ENCODE results near the gene MYCN. TPM values are rescaled to one million over a fixed set of nuclear protein-coding genes. Genes with fewer than 3 reads are reported as not detected.

MYCN gene
- total RNA-seq, 1 donor from 2014 or later = 0.68 TPM

- Histone ChIP-seq H3K27me3 (ENCODE audit: low read depth) (peaks cover 12% of the 10 kb centered on the region), H3K4me3 (no peak overlapping the region), H3K4me1 (peaks cover 10% of the 10 kb centered on the region), H3K9me3 (no peaks in the 10 kb centered on the region), H3K36me3 (no peaks in the 10 kb centered on the region), H3K27ac (no peak overlapping the region)
- TF ChIP-seq CTCF (IDR thresholded peaks at IDR 0.05) = no peak
- ATAC-seq (no peak), DNase-seq (no peak)
- intact Hi-C loops (cut with DNase I) = loop anchor here (10.0 kb wide), 1 partner anchor 550 kb away; no protein-coding TSS in a partner anchor
These were observed 5.2 kb upstream of the MYCN start for GRCh38 chr2:15935189-15935588.

GRCh38 chr2:15935675-15936074, 4.7 kb upstream of the MYCN start:
- H3K4me3 ChIP-seq = no peak overlapping the region
- ATAC-seq = no peak
- H3K4me1 ChIP-seq = peaks cover 15% of the 10 kb centered on the region
- TF ChIP-seq CTCF (IDR thresholded peaks at IDR 0.05) = no peak
- DNase-seq = no peak
- H3K36me3 ChIP-seq = no peaks in the 10 kb centered on the region
- peaks cover 17% of the 10 kb centered on the region for H3K27me3 ChIP-seq (ENCODE audit: low read depth)
- no peak overlapping the region for H3K27ac ChIP-seq
- intact Hi-C loops (cut with DNase I) = loop anchor here (10.0 kb wide), 1 partner anchor 549 kb away; no protein-coding TSS in a partner anchor
- H3K9me3 ChIP-seq = no peaks in the 10 kb centered on the region

DNA sequence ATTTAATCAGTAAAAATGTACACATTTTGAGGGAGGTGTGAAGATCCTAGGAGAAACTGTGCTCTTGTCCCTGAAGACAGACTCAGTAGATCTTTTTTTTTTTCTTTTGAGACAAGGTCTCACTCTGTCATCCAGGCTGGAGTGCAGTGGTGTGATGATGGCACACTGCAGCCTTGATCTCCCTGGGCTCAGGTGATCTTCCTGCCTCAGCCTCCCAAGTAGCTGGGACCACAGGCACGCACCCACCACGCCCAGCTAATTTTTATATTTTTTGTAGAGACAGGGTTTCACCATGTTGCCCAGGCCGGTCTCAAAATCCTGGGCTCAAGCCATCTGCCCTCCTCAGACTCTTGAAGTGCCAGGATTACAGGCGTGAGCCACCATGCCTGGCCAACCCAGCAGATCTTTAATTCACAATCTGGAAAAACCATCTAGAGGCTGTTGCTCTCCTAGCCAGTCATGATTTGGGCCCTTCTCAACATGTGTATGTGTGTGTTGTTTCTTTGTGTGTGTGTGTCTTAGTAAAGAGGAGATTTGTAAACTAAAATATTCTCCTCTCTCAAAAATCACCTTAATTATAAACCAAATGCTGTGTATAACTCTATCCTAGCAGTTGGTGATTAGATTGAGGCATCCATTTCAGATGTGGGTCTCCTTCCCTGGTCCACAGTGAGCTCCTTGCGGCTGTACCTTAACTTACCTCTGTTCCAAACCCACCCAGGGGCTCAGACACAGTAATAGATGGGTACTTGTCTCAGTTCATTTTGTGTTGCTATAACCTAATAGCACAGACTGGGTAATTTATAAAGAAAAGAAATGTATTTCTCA, 3.9 kb upstream of the MYCN start:
- TF ChIP-seq CTCF (IDR thresholded peaks at IDR 0.05) = no peak
- H3K4me3 ChIP-seq = no peak overlapping the region
- peaks cover 25% of the 10 kb centered on the region for H3K27me3 ChIP-seq (ENCODE audit: low read depth)
- DNase-seq (no peak), ATAC-seq (no peak)
- no peaks in the 10 kb centered on the region for H3K9me3 ChIP-seq
- no peaks in the 10 kb centered on the region for H3K36me3 ChIP-seq
- intact Hi-C loops (cut with DNase I) = loop anchor here (10.0 kb wide), 1 partner anchor 548 kb away; no protein-coding TSS in a partner anchor
- no peak overlapping the region for H3K27ac ChIP-seq
- H3K4me1 ChIP-seq = peaks cover 23% of the 10 kb centered on the region

GRCh38 chr2:15937105-15937881, 3.1 kb upstream of the MYCN start:
- Histone ChIP-seq H3K9me3 (no peaks in the 10 kb centered on the region), H3K27me3 (ENCODE audit: low read depth) (peaks cover 33% of the 10 kb centered on the region), H3K4me1 (peaks cover 30% of the 10 kb centered on the region), H3K4me3 (no peak overlapping the region), H3K36me3 (no peaks in the 10 kb centered on the region), H3K27ac (no peak overlapping the region)
- intact Hi-C loops (cut with DNase I) = loop anchor here (10.0 kb wide), 1 partner anchor 548 kb away; no protein-coding TSS in a partner anchor
- no peak for ATAC-seq
- no peak for DNase-seq
- TF ChIP-seq CTCF (IDR thresholded peaks at IDR 0.05) = no peak

GRCh38 chr2:15937882-15938802, 2.2 kb upstream of the MYCN start:
- Histone ChIP-seq H3K36me3 (no peaks in the 10 kb centered on the region), H3K27ac (no peak overlapping the region), H3K4me3 (no peak overlapping the region), H3K4me1 (peaks cover 34% of the 10 kb centered on the region), H3K27me3 (ENCODE audit: low read depth) (peaks cover 38% of the 10 kb centered on the region), H3K9me3 (no peaks in the 10 kb centered on the region)
- no peak for DNase-seq
- no peak for TF ChIP-seq CTCF (IDR thresholded peaks at IDR 0.05)
- intact Hi-C loops (cut with DNase I) = loop anchor here (10.0 kb wide), 1 partner anchor 547 kb away; no protein-coding TSS in a partner anchor
- ATAC-seq = no peak
